K562 (cell line): ENCODE results near the gene DLL4. TPM values are rescaled to one million over a fixed set of nuclear protein-coding genes. Genes with fewer than 3 reads are reported as not detected.

Source experiments
- NFE2L1 ChIP-seq: fragments of 450-650 bp; IDR thresholded peaks from 2 replicates; pipeline ENCODE4 v1.6.1; 2016; ENCODE audit warnings: missing genetic modification characterization, low read depth, mild to moderate bottlenecking, missing compliant biosample characterization, moderate library complexity, borderline replicate concordance
- NFIC ChIP-seq: fragments of 450-650 bp; IDR thresholded peaks from 2 replicates; pipeline ENCODE4 v1.6.1; 2017; ENCODE audit warnings: mild to moderate bottlenecking, inconsistent platforms
- NR1H2 ChIP-seq: sonication (generic); formaldehyde crosslinking; IDR thresholded peaks from 2 replicates; pipeline ENCODE4 v1.4.0; 2020; ENCODE audit warnings: mild to moderate bottlenecking, missing genetic modification reagents
- TCF7 ChIP-seq: sonication (generic); IDR thresholded peaks from 2 replicates; pipeline ENCODE4 v1.6.1; 2016; ENCODE audit warnings: antibody characterized with exemption, borderline replicate concordance
- polyA plus RNA-seq, 8 experiments: library from polyadenylated mRNA; depleted of rRNA in 4 of 8; stranded (reverse) in 5 of 8; unstranded in 3 of 8; fragments of >200 nt; fragmentation: Nextera tagmentation in 2 of 8; fragmentation: Illumina TruSeq in 1 of 8; extraction: Ambion mirVana in 2 of 8; extraction: Trizol in 1 of 8; gene quantifications; 2 replicates each; pipeline versions ENCODE4 v1.2.1 to v1.2.3, GENCODE V29; 2011 to 2014; ENCODE audit warnings: inconsistent platforms in 1 of 8, missing spikeins in 1 of 8
- total RNA-seq, 7 experiments: library from RNA; depleted of rRNA in 6 of 7; stranded (reverse); fragments of >200 nt in 6 of 7; fragmentation: Illumina TruSeq in 2 of 7; extraction: Trizol in 2 of 7; gene quantifications; 2 replicates each; pipeline versions ENCODE4 v1.2.1 to v1.2.3, GENCODE V29; 2011 to 2021; ENCODE audit warnings: low replicate concordance in 1 of 7
- TF ChIP-seq, protein P1 (sequence below), 2 experiments: fragments of 450-650 bp in 1 of 2; sonication (generic) in 1 of 2; formaldehyde crosslinking in 1 of 2; IDR thresholded peaks; 2 replicates each; pipeline versions ENCODE4 v1.7.1 to v1.9.0; 2016 to 2022; ENCODE audit warnings: inconsistent platforms in 1 of 2, mild to moderate bottlenecking in 1 of 2, missing genetic modification reagents in 1 of 2

DLL4 gene
- total and polyA plus RNA-seq, 9 of the 15 experiments (the other 6 are each of a cell fraction or from before 2014, with no cell fraction given) = 0.04 to 1.1 (median 0.41) TPM; not detected in 1

DNA sequence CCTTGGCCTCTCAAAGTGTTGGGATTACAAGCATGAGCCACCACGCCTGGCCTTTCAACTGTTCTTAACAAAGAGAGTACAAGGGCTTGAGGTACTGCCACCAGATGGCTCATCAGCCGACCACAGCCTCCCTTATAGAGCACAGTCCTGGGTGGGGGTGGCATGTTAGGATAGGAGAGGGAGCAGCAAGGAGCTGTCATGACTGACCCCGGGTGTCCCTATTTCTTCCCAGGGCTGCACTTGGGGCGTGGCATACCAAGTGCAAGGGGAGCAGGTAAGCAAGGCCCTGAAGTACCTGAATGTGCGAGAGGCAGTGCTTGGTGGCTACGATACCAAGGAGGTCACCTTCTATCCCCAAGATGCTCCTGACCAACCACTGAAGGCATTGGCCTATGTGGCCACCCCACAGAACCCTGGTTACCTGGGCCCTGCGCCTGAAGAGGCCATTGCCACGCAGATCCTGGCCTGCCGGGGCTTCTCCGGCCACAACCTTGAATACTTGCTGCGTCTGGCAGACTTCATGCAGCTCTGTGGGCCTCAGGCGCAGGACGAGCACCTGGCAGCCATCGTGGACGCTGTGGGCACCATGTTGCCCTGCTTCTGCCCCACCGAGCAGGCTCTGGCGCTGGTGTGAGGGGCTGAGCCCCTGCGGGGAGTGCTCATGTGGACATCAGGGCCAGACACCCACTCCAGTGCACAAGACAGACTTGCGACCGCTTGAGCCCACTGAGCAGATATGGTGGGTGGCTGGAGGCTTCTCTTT, 26.2 kb downstream of the DLL4 start (continued):
- TF ChIP-seq, protein P1, sequence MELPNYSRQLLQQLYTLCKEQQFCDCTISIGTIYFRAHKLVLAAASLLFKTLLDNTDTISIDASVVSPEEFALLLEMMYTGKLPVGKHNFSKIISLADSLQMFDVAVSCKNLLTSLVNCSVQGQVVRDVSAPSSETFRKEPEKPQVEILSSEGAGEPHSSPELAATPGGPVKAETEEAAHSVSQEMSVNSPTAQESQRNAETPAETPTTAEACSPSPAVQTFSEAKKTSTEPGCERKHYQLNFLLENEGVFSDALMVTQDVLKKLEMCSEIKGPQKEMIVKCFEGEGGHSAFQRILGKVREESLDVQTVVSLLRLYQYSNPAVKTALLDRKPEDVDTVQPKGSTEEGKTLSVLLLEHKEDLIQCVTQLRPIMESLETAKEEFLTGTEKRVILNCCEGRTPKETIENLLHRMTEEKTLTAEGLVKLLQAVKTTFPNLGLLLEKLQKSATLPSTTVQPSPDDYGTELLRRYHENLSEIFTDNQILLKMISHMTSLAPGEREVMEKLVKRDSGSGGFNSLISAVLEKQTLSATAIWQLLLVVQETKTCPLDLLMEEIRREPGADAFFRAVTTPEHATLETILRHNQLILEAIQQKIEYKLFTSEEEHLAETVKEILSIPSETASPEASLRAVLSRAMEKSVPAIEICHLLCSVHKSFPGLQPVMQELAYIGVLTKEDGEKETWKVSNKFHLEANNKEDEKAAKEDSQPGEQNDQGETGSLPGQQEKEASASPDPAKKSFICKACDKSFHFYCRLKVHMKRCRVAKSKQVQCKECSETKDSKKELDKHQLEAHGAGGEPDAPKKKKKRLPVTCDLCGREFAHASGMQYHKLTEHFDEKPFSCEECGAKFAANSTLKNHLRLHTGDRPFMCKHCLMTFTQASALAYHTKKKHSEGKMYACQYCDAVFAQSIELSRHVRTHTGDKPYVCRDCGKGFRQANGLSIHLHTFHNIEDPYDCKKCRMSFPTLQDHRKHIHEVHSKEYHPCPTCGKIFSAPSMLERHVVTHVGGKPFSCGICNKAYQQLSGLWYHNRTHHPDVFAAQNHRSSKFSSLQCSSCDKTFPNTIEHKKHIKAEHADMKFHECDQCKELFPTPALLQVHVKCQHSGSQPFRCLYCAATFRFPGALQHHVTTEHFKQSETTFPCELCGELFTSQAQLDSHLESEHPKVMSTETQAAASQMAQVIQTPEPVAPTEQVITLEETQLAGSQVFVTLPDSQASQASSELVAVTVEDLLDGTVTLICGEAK (IDR thresholded peaks at IDR 0.05) = no peak
- TF ChIP-seq, protein P1 (CRISPR knock-in tag; IDR thresholded peaks at IDR 0.05) = no peak
- no peak for TF ChIP-seq TCF7
- no peak for TF ChIP-seq NFIC
- TF ChIP-seq NFE2L1 (tag) = no peak
- no peak for TF ChIP-seq NR1H2 (CRISPR knock-in tag)
